NOMO-1 (cell line): ENCODE data around the gene RASGRP4.
"Not testable (repeated sequence)": the region's sequence is repeated elsewhere in the genome, so short reads cannot be mapped to it uniquely, and the experiment has no call there.

Source experiments
- DNase-seq, 2 experiments: peaks; one replicate each; lab custom pipeline; 2025; ENCODE audit not compliant: unreplicated experiment in 2 of 2; lab: John Stamatoyannopoulos, UW

Gene RASGRP4

GRCh38 chr19:38375098-38375493 is 50.9 kb downstream of the RASGRP4 start:
- DNase-seq = peak in 1 of 2 experiments; percentile 58

GRCh38 chr19:38374332-38375097 is 51.5 kb downstream of the RASGRP4 start, which contains the start of gene PSMD8:
TSS of gene PSMD8 (plus strand) at chr19:38374571. CDS start at chr19:38374602, 31 bp downstream.
- DNase-seq = peak; percentile 99 to 100

- no peak for DNase-seq
Observed at GRCh38 chr19:38373907-38374331, 52.1 kb downstream of the RASGRP4 start.

- DNase-seq = no peak
Observed at GRCh38 chr19:38371081-38371480, 54.9 kb downstream of the RASGRP4 start.

- DNase-seq = no peak
Observed at GRCh38 chr19:38370299-38370698, 55.7 kb downstream of the RASGRP4 start.

GRCh38 chr19:38369584-38369983 is 56.4 kb downstream of the RASGRP4 start:
- DNase-seq = no peak

- DNase-seq = no peak
Observed at GRCh38 chr19:38367041-38367440, 59.0 kb downstream of the RASGRP4 start.

- not testable (repeated sequence) for DNase-seq
Observed at GRCh38 chr19:38362946-38363688, 62.9 kb downstream of the RASGRP4 start.

GRCh38 chr19:38362076-38362945 is 63.7 kb downstream of the RASGRP4 start:
- peak; percentile 76 to 81 for DNase-seq

- DNase-seq = peak; percentile 77 to 93
Observed at GRCh38 chr19:38361633-38362075, 64.4 kb downstream of the RASGRP4 start.

GRCh38 chr19:38360839-38361631 is 65.0 kb downstream of the RASGRP4 start:
- DNase-seq = no peak

- no peak for DNase-seq
Observed at GRCh38 chr19:38360351-38360750, 65.7 kb downstream of the RASGRP4 start.

GRCh38 chr19:38359242-38360021 is 66.6 kb downstream of the RASGRP4 start:
- DNase-seq = no peak
